ENCODE measurements around the gene ZNF629.

GRCh38 chr16:30746638-30747175, 40.3 kb downstream of the ZNF629 start:
- no peak for TF ChIP-seq CTCF (IDR thresholded peaks at IDR 0.05 in 2 of 3, conservative IDR thresholded peaks at IDR 0.05 in 1 of 3; ENCODE audit: borderline replicate concordance in 1 of 3, insufficient read depth in 1 of 3, low read depth in 2 of 3, low read length in 2 of 3)
- TF ChIP-seq POLR2AphosphoS5 (IDR thresholded peaks at IDR 0.05; ENCODE audit: low read depth, low read length) = no peak
- TF ChIP-seq SP1 (IDR thresholded peaks at IDR 0.05; ENCODE audit: low read depth) = no peak
